HK-2 (cell line): ENCODE results near the gene U2AF1L4.
"Not testable (repeated sequence)": the region's sequence is repeated elsewhere in the genome, so short reads cannot be mapped to it uniquely, and the experiment has no call there.

Experiments used
- DNase-seq: peaks from one replicate; pipeline ENCODE4 v3.0.0-alpha.2; 2018; ENCODE audit not compliant: unreplicated experiment

The U2AF1L4 gene

DNA sequence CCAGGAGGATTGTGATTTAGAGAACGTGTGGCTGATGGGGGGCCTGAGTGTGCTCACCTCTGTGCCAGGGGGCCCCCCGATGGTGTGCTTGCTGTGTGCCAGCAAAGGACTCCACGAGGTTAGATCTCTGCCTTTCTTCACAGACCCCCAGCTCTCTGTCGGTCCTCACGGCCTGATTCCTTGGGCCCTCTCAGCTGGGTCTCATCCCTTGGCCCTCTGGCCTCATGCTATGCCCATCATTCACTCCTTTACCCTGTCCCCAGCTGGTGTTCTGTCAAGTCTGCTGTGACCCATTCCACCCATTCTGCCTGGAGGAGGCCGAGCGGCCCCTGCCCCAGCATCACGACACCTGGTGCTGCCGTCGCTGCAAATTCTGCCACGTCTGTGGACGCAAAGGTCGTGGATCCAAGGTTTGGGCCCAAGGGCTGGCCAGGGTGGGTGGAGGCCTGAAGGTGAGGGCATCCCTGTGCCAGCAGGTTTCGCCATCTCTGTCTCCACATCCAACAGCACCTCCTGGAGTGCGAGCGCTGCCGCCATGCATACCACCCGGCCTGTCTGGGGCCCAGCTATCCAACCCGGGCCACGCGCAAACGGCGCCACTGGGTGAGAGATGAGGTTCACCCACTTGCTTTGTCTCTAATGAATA lies 19.9 kb downstream of the U2AF1L4 start:
- DNase-seq, result no peak

DNA sequence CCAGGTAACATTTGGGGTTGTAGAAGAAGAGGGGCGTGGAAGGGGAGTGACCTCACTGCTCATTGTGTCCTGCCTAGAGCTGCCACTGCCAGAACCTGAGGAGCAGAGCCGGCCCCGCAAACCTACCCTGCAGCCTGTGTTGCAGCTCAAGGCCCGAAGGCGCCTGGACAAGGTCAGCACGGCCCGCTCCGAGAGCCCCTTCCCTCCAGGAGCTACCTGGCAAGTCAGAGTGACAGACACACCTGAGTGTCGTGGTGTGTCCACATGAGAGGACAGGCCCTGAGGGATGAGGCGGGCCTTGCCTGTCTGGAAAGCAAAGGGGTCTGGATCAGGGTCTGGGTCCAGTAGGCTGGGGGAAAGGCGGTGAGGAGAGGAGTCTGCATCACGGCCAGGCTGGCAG lies 20.7 kb downstream of the U2AF1L4 start:
- DNase-seq, result no peak

DNA sequence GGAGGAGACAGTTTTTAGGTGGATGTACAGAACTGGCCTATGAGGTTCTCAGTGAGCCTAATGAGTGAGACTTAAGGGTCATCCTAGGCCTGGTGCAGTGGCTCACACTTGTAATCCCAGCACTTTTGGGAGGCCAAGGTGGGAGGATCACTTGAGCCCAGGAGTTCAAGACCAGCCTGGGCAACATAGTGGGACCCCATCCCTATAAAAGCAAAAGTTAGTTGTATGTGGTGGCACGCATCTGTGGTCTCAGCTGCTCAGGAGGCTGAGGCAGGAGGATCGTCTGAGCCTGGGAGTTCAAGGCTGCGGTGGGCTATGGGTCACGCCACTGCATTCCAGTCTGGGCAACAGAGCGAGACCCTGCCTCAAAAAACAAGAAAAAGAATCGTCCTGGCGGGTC lies 21.1 kb downstream of the U2AF1L4 start:
- DNase-seq, result not testable (repeated sequence)

GRCh38 chr19:35723671-35724070 lies 21.5 kb downstream of the U2AF1L4 start:
- no peak for DNase-seq

DNA sequence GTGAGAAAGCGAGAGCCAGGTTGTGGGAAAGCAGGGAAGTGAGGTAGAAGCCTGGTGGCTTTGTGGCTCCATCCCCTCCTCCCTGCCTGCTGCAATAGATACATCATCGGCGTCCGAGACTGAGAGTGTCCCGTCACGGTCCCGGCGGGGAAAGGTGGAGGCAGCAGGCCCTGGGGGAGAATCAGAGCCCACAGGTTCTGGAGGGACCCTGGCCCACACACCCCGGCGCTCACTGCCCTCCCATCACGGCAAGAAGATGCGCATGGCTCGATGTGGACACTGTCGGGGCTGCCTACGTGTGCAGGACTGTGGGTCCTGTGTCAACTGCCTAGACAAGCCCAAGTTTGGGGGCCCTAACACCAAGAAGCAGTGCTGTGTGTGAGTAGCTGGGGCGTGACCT lies 22.3 kb downstream of the U2AF1L4 start:
- no peak for DNase-seq

- DNase-seq, result no peak
Measured at GRCh38 chr19:35722461-35722860, 22.8 kb downstream of the U2AF1L4 start.

DNA sequence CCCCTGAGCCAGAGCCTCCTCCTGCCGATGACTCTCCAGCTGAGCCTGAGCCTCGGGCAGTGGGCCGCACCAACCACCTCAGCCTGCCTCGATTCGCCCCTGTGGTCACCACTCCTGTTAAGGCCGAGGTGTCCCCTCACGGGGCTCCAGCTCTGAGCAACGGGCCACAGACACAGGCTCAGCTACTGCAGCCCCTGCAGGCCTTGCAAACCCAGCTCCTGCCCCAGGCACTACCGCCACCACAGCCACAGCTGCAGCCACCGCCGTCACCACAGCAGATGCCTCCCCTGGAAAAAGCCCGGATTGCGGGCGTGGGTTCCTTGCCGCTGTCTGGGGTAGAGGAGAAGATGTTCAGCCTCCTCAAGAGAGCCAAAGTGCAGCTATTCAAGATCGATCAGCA lies 23.8 kb downstream of the U2AF1L4 start:
- no peak for DNase-seq

GRCh38 chr19:35720648-35721047 lies 24.6 kb downstream of the U2AF1L4 start:
- DNase-seq, result no peak

GRCh38 chr19:35720163-35720524 lies 25.1 kb downstream of the U2AF1L4 start:
- no peak for DNase-seq

- DNase-seq, result no peak
Measured at GRCh38 chr19:35719402-35720162, 25.6 kb downstream of the U2AF1L4 start.

- DNase-seq, result peak; percentile 43
Measured at GRCh38 chr19:35718345-35719041, 26.7 kb downstream of the U2AF1L4 start.

- peak; percentile 96 for DNase-seq
Measured at GRCh38 chr19:35717665-35718344, 27.4 kb downstream of the U2AF1L4 start, which contains the start of gene KMT2B. KMT2B (plus strand) TSS chr19:35718003; CDS start chr19:35718019, 16 bp downstream.

GRCh38 chr19:35716801-35717664 lies 28.2 kb downstream of the U2AF1L4 start:
- DNase-seq, result peak; percentile 87

GRCh38 chr19:35715981-35716800 lies 29.0 kb downstream of the U2AF1L4 start:
- no peak for DNase-seq

DNA sequence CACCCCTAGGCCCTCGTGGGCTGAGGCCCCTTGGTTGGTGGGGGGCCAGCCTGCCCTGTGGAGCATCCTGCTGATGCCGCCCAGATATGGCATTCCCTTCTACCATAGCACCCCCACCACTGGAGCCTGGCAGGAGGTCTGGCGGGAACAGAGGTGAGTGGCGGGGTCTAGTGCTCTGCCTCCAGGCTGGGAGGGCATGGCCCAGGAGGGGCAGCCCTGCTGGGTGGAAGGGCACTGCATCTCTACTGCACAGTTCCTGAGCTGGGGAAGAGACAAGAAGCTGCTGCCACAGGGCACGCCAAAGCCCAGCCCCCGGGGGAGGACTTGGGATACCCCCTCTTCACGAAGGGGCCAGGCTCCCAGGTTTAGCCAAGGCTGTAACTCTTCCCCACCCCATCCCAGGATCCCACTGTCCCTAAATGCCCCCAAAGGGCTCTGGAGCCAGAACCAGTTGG lies 29.8 kb downstream of the U2AF1L4 start:
- DNase-seq, result no peak

DNA sequence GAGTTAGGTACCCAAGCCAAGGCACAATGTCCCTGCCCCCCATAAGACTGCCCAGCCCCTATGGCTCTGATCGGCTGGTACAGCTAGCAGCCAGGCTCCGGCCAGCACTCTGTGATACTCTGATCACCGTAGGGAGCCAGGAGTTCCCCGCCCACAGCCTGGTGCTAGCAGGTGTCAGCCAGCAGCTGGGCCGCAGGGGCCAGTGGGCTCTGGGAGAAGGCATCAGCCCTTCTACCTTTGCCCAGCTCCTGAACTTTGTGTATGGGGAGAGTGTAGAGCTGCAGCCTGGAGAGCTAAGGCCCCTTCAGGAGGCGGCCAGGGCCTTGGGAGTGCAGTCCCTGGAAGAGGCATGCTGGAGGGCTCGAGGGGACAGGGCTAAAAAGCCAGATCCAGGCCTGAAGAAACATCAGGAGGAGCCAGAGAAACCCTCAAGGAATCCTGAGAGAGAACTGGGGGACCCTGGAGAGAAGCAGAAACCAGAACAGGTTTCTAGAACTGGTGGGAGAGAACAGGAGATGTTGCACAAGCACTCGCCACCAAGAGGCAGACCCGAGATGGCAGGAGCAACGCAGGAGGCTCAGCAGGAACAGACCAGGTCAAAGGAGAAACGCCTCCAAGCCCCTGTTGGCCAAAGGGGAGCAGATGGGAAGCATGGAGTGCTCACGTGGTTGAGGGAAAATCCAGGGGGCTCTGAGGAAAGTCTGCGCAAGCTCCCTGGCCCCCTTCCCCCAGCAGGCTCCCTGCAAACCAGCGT lies 30.4 kb downstream of the U2AF1L4 start:
- no peak for DNase-seq

GRCh38 chr19:35713904-35714495 lies 31.2 kb downstream of the U2AF1L4 start:
- DNase-seq, result no peak

GRCh38 chr19:35713506-35713850 lies 31.7 kb downstream of the U2AF1L4 start:
- no peak for DNase-seq
